ENCODE results near the gene ARHGAP19. TPM values are rescaled to one million over a fixed set of nuclear protein-coding genes. Genes with fewer than 3 reads are reported as not detected.

ARHGAP19 gene
- total and polyA plus RNA-seq, 2 of the 8 experiments (the other 6 are each of a cell fraction or from before 2014, with no cell fraction given): 13.3 to 32.1 TPM

- H4K5ac ChIP-seq (ENCODE audit: insufficient read length, low read depth, low read length): no peak overlapping the region
- H3K79me2 ChIP-seq (ENCODE audit: control insufficient read depth in 1 of 2, insufficient read depth in 2 of 2, low read length in 2 of 2): no peaks in the 10 kb centered on the region
- no peaks in the 10 kb centered on the region for H3K23me2 ChIP-seq (ENCODE audit: low read depth, low read length)
- H4K91ac ChIP-seq (replicated peaks; ENCODE audit: insufficient read length, low read length): no peak overlapping the region
- H2AK5ac ChIP-seq (ENCODE audit: low read depth, low read length): no peak overlapping the region
- H3K14ac ChIP-seq (ENCODE audit: insufficient read length): no peak overlapping the region
- H3K9me3 ChIP-seq (ENCODE audit: insufficient read depth in 2 of 2, low read depth in 1 of 2, low read length in 1 of 2): no peaks in the 10 kb centered on the region
- no peaks in the 10 kb centered on the region for H3K27me3 ChIP-seq (replicated peaks in 1 of 4; ENCODE audit: control insufficient read depth in 3 of 4, extremely low read depth in 1 of 4, insufficient read depth in 3 of 4, low read length in 3 of 4)
- H3K4ac ChIP-seq (replicated peaks; ENCODE audit: insufficient read length, low read depth, low read length): no peak overlapping the region
- no peak overlapping the region for H2BK20ac ChIP-seq (ENCODE audit: low read length)
- H3K56ac ChIP-seq (replicated peaks; ENCODE audit: insufficient read length, low read depth, low read length): no peak overlapping the region
- H4K8ac ChIP-seq (ENCODE audit: extremely low read depth, insufficient read depth, low read length): no peak overlapping the region
- H3K4me3 ChIP-seq (ENCODE audit: extremely low read depth in 1 of 4, insufficient read depth in 2 of 4, low read depth in 3 of 4, low read length in 4 of 4): no peak overlapping the region
- H3K18ac ChIP-seq (ENCODE audit: extremely low read depth, low read length): no peak overlapping the region
- H2AFZ ChIP-seq (ENCODE audit: low read length): no peak overlapping the region
- H3K27ac ChIP-seq (ENCODE audit: low read depth, low read length): no peak overlapping the region
- no peak overlapping the region for H2BK15ac ChIP-seq (ENCODE audit: low read length)
- H2BK120ac ChIP-seq (replicated peaks; ENCODE audit: low read depth, low read length): no peak overlapping the region
- H3K79me1 ChIP-seq (ENCODE audit: low read depth, low read length): no peaks in the 10 kb centered on the region; the same call in 1 of the 2 replicates
- ChIA-PET CTCF (ENCODE audit: partially characterized antibody) (interaction anchor here (1.2 to 44.6 kb wide), 3 partner anchors 16 to 145 kb away, joined by 3 to 1348 read pairs (median 5); no protein-coding TSS in a partner anchor), POLR2A (ENCODE audit: partially characterized antibody) (no interaction called here)
- no peak overlapping the region for H2BK5ac ChIP-seq (ENCODE audit: low read depth, low read length)
- H2BK12ac ChIP-seq (ENCODE audit: low read depth, low read length): no peak overlapping the region
- H4K20me1 ChIP-seq (replicated peaks in 1 of 2; ENCODE audit: control insufficient read depth in 1 of 2, insufficient read depth in 2 of 2, low read length in 2 of 2): peaks cover 0 to 2% of the 10 kb centered on the region in 2 experiments
- H3K4me1 ChIP-seq (replicated peaks in 1 of 4; ENCODE audit: control insufficient read depth in 3 of 4, insufficient read depth in 4 of 4, low read length in 3 of 4): no peaks in the 10 kb centered on the region
- DNase-seq (ENCODE audit: low read depth in 1 of 2, low spot score in 2 of 2) (no peak), FAIRE-seq (no peak)
- H3K4me2 ChIP-seq (ENCODE audit: insufficient read depth in 1 of 2, low read depth in 2 of 2, low read length in 2 of 2): no peak overlapping the region
- peaks cover 3 to 15% (median 6%) of the 10 kb centered on the region in 4 experiments; a peak in 4 of 8 replicates for H3K36me3 ChIP-seq (ENCODE audit: control insufficient read depth in 2 of 4, insufficient read depth in 4 of 4, low read length in 3 of 4)
- 100% methylated on average over 1 of the region's 1 CpG; no CpG with 5 or more reads in 1 of the 2 experiments for WGBS, 2 experiments (ENCODE audit: extremely low coverage in 1 of 2, insufficient coverage in 1 of 2, insufficient read length in 1 of 2, insufficient replicate concordance in 2 of 2, low coverage in 1 of 2, low lambda C conversion rate in 2 of 2, missing lambda C conversion rate in 1 of 2)
- H3K23ac ChIP-seq (ENCODE audit: insufficient read length): no peak overlapping the region
- no peak overlapping the region for H3K9ac ChIP-seq (replicated peaks in 1 of 4; ENCODE audit: extremely low read depth in 1 of 4, low read depth in 3 of 4, low read length in 3 of 4)
- TF ChIP-seq CBX8 (IDR thresholded peaks at IDR 0.05; ENCODE audit: borderline replicate concordance, low read depth, low read length): no peak
- no peak for TF ChIP-seq CHD1 (IDR thresholded peaks at IDR 0.05; ENCODE audit: low read depth, low read length)
- no peak for TF ChIP-seq BCL11A (IDR thresholded peaks at IDR 0.05; ENCODE audit: low read depth in 2 of 2, low read length in 2 of 2)
- no peak for TF ChIP-seq KDM5A (IDR thresholded peaks at IDR 0.05; ENCODE audit: low read length)
- TF ChIP-seq NANOG (IDR thresholded peaks at IDR 0.05; ENCODE audit: insufficient read depth, low read depth, low read length, poor library complexity, severe bottlenecking): no peak
- no peak for TF ChIP-seq POU5F1 (IDR thresholded peaks at IDR 0.05; ENCODE audit: low read depth, low read length)
- TF ChIP-seq SRF (IDR thresholded peaks at IDR 0.05; ENCODE audit: low read depth, low read length): no peak
- TF ChIP-seq ASH2L (IDR thresholded peaks at IDR 0.05; ENCODE audit: low read length): no peak
- TF ChIP-seq TBP (IDR thresholded peaks at IDR 0.05; ENCODE audit: low read depth, low read length): no peak
- TF ChIP-seq USF2 (IDR thresholded peaks at IDR 0.05; ENCODE audit: low read length): no peak
- TF ChIP-seq SUZ12 (IDR thresholded peaks at IDR 0.05; ENCODE audit: low read length): no peak
- TF ChIP-seq SP1 (IDR thresholded peaks at IDR 0.05; ENCODE audit: low read depth, low read length): no peak
Measured at GRCh38 chr10:97229322-97230015, 63.0 kb downstream of the ARHGAP19 start.
